Tibial nerve (tissue), 4 donors: ENCODE measurements around the gene TBC1D32. TPM values are rescaled to one million over a fixed set of nuclear protein-coding genes. Genes with fewer than 3 reads are reported as not detected.
"Not testable (repeated sequence)": the region's sequence is repeated elsewhere in the genome, so short reads cannot be mapped to it uniquely, and the experiment has no call there.

Source experiments
- DNase-seq, 2 donors: peaks; one replicate each; pipeline ENCODE4 v3.0.0-alpha.2; 2019; ENCODE audit warnings: low spot score in 2 of 2
- H3K27ac ChIP-seq, 4 donors: fragments of 200-600 bp; sonication (generic) in 3 of 4; one replicate each; pipeline ENCODE4 v1.5.1; 2017 to 2019; ENCODE audit warnings: mild to moderate bottlenecking in 1 of 4
- H3K27me3 ChIP-seq, 2 donors: fragments of 200-600 bp; sonication (generic) in 1 of 2; one replicate each; pipeline versions ENCODE4 v1.5.1 to v1.6.0; 2017 to 2019
- H3K36me3 ChIP-seq, 3 donors: fragments of 200-600 bp; sonication (generic); one replicate each; pipeline ENCODE4 v1.5.1; 2018 to 2019
- H3K4me1 ChIP-seq, 4 donors: fragments of 200-600 bp; sonication (generic) in 3 of 4; one replicate each; pipeline ENCODE4 v1.5.1; 2017 to 2019
- H3K4me3 ChIP-seq, 4 donors: fragments of 200-600 bp; sonication (generic) in 3 of 4; one replicate each; pipeline ENCODE4 v1.5.1; 2017 to 2019; ENCODE audit warnings: mild to moderate bottlenecking in 1 of 4, moderate library complexity in 1 of 4
- H3K9me3 ChIP-seq, 4 donors: fragments of 200-600 bp; sonication (generic) in 3 of 4; one replicate each; pipeline ENCODE4 v1.5.1; 2017 to 2019
- CTCF ChIP-seq, 5 experiments: fragments of 200-600 bp in 3 of 5; fragments of 450-650 bp in 2 of 5; sonication (generic) in 3 of 5; IDR thresholded peaks; one replicate each; pipeline ENCODE4 v1.5.1; 2016 to 2019; ENCODE audit warnings: antibody characterized with exemption in 5 of 5, mild to moderate bottlenecking in 3 of 5, moderate library complexity in 2 of 5
- EP300 ChIP-seq, 2 donors: sonication (generic); formaldehyde crosslinking; IDR thresholded peaks; one replicate each; pipeline ENCODE4 v1.6.1; 2017; ENCODE audit warnings: antibody characterized with exemption in 2 of 2, mild to moderate bottlenecking in 1 of 2
- POLR2A ChIP-seq, 2 donors: fragments of 450-650 bp; IDR thresholded peaks; one replicate each; pipeline ENCODE4 v1.6.1; 2017; ENCODE audit warnings: antibody characterized with exemption in 2 of 2, mild to moderate bottlenecking in 2 of 2, moderate library complexity in 2 of 2
- WGBS, 2 donors: methylation state at CpG; one replicate each; pipeline ENCODE4 v1.1.5; 2018; 5-methylcytosine and 5-hydroxymethylcytosine counted together
- total RNA-seq, 4 donors: library from RNA; depleted of rRNA; stranded (reverse); fragments of >200 nt; gene quantifications; one replicate each; pipeline ENCODE4 v1.1.0, GENCODE V29; 2016

TBC1D32 gene
- total RNA-seq, 4 donors from 2014 or later = 7.9 to 19.2 (median 11.4) TPM

GRCh38 chr6:121205569-121205968 lies 128.7 kb downstream of the TBC1D32 start:
- TF ChIP-seq POLR2A (IDR thresholded peaks at IDR 0.05) = no peak
- Histone ChIP-seq H3K27ac (no peak overlapping the region), H3K9me3 (no peaks in the 10 kb centered on the region)

GRCh38 chr6:121201105-121201504 lies 133.2 kb downstream of the TBC1D32 start:
- WGBS, 2 donors = 87 to 91% methylated on average over 2 of the region's 2 CpGs
- H3K27ac ChIP-seq = no peak overlapping the region
- TF ChIP-seq CTCF (IDR thresholded peaks at IDR 0.05) = no peak
- TF ChIP-seq POLR2A (IDR thresholded peaks at IDR 0.05) = no peak
- TF ChIP-seq EP300 (IDR thresholded peaks at IDR 0.05) = no peak
- H3K4me3 ChIP-seq = no peak overlapping the region
- no peak for DNase-seq
- no peaks in the 10 kb centered on the region for H3K4me1 ChIP-seq
- H3K9me3 ChIP-seq = no peaks in the 10 kb centered on the region
- peaks cover 0 to 6% (median 0%) of the 10 kb centered on the region in 3 donors for H3K36me3 ChIP-seq
- no peaks in the 10 kb centered on the region for H3K27me3 ChIP-seq

More at GRCh38 chr6:121205569-121205968, 128.7 kb downstream of the TBC1D32 start:
- H3K27me3 ChIP-seq = no peaks in the 10 kb centered on the region
- no peak for DNase-seq
- WGBS, 2 donors = 92 to 98% methylated on average over 3 of the region's 3 CpGs
- H3K4me3 ChIP-seq = no peak overlapping the region
- H3K36me3 ChIP-seq = peaks cover 0 to 11% (median 0%) of the 10 kb centered on the region in 3 donors
- peaks cover 0 to 3% (median 0%) of the 10 kb centered on the region in 4 donors for H3K4me1 ChIP-seq

GRCh38 chr6:121196042-121196441 lies 138.2 kb downstream of the TBC1D32 start:
- not testable (repeated sequence) for H3K4me3 ChIP-seq, H3K27ac ChIP-seq, H3K4me1 ChIP-seq, H3K9me3 ChIP-seq, H3K27me3 ChIP-seq, DNase-seq
- peaks cover 0 to 19% (median 0%) of the 10 kb centered on the region in 3 donors for H3K36me3 ChIP-seq
- 94 to 97% methylated on average over 4 of the region's 4 CpGs for WGBS, 2 donors

GRCh38 chr6:121190122-121190521 lies 144.2 kb downstream of the TBC1D32 start:
- DNase-seq = no peak
- no peak for TF ChIP-seq POLR2A (IDR thresholded peaks at IDR 0.05)
- TF ChIP-seq CTCF (IDR thresholded peaks at IDR 0.05) = no peak
- TF ChIP-seq EP300 (IDR thresholded peaks at IDR 0.05) = no peak
- Histone ChIP-seq H3K36me3 (peaks cover 0 to 4% (median 0%) of the 10 kb centered on the region in 3 donors), H3K4me3 (no peak overlapping the region), H3K27me3 (no peaks in the 10 kb centered on the region), H3K9me3 (no peaks in the 10 kb centered on the region), H3K27ac (no peak overlapping the region), H3K4me1 (no peaks in the 10 kb centered on the region)
- 66 to 67% methylated on average over 6 of the region's 6 CpGs for whole genome bisulfite sequencing, 2 donors

- Histone ChIP-seq H3K4me1 (no peaks in the 10 kb centered on the region), H3K36me3 (no peaks in the 10 kb centered on the region), H3K27ac (no peak overlapping the region), H3K4me3 (no peak overlapping the region), H3K27me3 (no peaks in the 10 kb centered on the region), H3K9me3 (no peaks in the 10 kb centered on the region)
- 63 to 64% methylated on average over 1 of the region's 1 CpG for WGBS, 2 donors
- TF ChIP-seq EP300 (IDR thresholded peaks at IDR 0.05) (no peak), POLR2A (IDR thresholded peaks at IDR 0.05) (no peak), CTCF (IDR thresholded peaks at IDR 0.05) (no peak)
- no peak for DNase-seq
Observed at GRCh38 chr6:121188356-121188755, 145.9 kb downstream of the TBC1D32 start.

- H3K27me3 ChIP-seq = no peaks in the 10 kb centered on the region
- H3K4me3 ChIP-seq = no peak overlapping the region
- no peaks in the 10 kb centered on the region for H3K9me3 ChIP-seq
- TF ChIP-seq EP300 (IDR thresholded peaks at IDR 0.05) (no peak), POLR2A (IDR thresholded peaks at IDR 0.05) (no peak), CTCF (IDR thresholded peaks at IDR 0.05) (no peak)
- H3K36me3 ChIP-seq = no peaks in the 10 kb centered on the region
- DNase-seq = no peak
- WGBS, 2 donors = 67 to 72% methylated on average over 1 of the region's 1 CpG
- H3K4me1 ChIP-seq = no peaks in the 10 kb centered on the region
- no peak overlapping the region for H3K27ac ChIP-seq
Observed at GRCh38 chr6:121187833-121188200, 146.5 kb downstream of the TBC1D32 start.
